Upper lobe of left lung (tissue), 4 donors: ENCODE measurements around the gene ATG7.

Source experiments
- EP300 ChIP-seq, 4 donors: sonication (generic); formaldehyde crosslinking; IDR thresholded peaks; one replicate each; pipeline ENCODE4 v1.5.1; 2017; ENCODE audit warnings: antibody characterized with exemption in 4 of 4, control low read depth in 2 of 4
- POLR2A ChIP-seq, 4 donors: fragments of 450-650 bp; IDR thresholded peaks; one replicate each; pipeline ENCODE4 v1.5.1; 2016 to 2017; ENCODE audit warnings: antibody characterized with exemption in 4 of 4, mild to moderate bottlenecking in 2 of 4
- POLR2AphosphoS5 ChIP-seq, 2 donors: sonication (generic); formaldehyde crosslinking; IDR thresholded peaks; one replicate each; pipeline ENCODE4 v1.5.1; 2017; ENCODE audit warnings: antibody characterized with exemption in 2 of 2
- TF ChIP-seq, protein P1 (sequence below), 6 experiments: fragments of 450-650 bp in 4 of 6; fragments of 200-600 bp in 2 of 6; sonication (generic) in 2 of 6; IDR thresholded peaks; one replicate each; pipeline ENCODE4 v1.5.1; 2016 to 2019; ENCODE audit warnings: antibody characterized with exemption in 6 of 6

DNA sequence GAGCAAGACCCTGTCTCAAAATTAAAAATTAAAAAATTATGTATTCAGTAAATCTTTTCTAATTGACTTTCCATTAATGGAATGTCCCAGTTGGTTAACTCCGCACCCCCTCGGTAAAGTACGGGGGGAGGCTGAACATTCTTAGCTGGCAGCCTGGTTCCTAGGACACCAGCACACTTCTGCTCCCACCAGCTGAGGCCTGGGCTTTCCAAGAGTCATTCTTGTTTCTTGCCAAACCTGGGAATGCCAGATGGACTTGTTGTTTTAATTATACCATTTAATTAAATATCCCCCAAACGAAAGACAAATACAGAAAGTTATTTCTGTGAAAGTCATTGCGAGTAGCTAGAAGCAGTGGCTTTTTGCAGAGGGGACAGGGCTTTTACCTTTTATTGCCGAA lies 192.2 kb downstream of the ATG7 start:
- TF ChIP-seq, protein P1, sequence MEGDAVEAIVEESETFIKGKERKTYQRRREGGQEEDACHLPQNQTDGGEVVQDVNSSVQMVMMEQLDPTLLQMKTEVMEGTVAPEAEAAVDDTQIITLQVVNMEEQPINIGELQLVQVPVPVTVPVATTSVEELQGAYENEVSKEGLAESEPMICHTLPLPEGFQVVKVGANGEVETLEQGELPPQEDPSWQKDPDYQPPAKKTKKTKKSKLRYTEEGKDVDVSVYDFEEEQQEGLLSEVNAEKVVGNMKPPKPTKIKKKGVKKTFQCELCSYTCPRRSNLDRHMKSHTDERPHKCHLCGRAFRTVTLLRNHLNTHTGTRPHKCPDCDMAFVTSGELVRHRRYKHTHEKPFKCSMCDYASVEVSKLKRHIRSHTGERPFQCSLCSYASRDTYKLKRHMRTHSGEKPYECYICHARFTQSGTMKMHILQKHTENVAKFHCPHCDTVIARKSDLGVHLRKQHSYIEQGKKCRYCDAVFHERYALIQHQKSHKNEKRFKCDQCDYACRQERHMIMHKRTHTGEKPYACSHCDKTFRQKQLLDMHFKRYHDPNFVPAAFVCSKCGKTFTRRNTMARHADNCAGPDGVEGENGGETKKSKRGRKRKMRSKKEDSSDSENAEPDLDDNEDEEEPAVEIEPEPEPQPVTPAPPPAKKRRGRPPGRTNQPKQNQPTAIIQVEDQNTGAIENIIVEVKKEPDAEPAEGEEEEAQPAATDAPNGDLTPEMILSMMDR (IDR thresholded peaks at IDR 0.05), result no peak
- TF ChIP-seq POLR2A (IDR thresholded peaks at IDR 0.05), result no peak
- TF ChIP-seq POLR2AphosphoS5 (IDR thresholded peaks at IDR 0.05), result no peak
- TF ChIP-seq EP300 (IDR thresholded peaks at IDR 0.05), result no peak
